PC-9 (cell line): Measurements from ENCODE around the gene MBP.
"Not testable (repeated sequence)": the region's sequence is repeated elsewhere in the genome, so short reads cannot be mapped to it uniquely, and the experiment has no call there.

Source experiments
- CTCF ChIP-seq: fragments of 200-600 bp; sonication (generic); conservative IDR thresholded peaks from 2 replicates; pipeline ENCODE4 v1.6.1; 2017; ENCODE audit warnings: mixed run types, antibody characterized with exemption, mild to moderate bottlenecking, moderate library complexity
- EZH2 ChIP-seq: fragments of 200-600 bp; sonication (generic); IDR thresholded peaks from 2 replicates; pipeline ENCODE4 v1.8.0; 2017; ENCODE audit warnings: antibody characterized with exemption, low read depth

GRCh38 chr18:76965555-76966151 lies 166.9 kb downstream of the MBP start:
- TF ChIP-seq CTCF, EZH2: not testable (repeated sequence)
